Esophagus muscularis mucosa (tissue), 4 donors: ENCODE results near the gene PICALM. TPM values are rescaled to one million over a fixed set of nuclear protein-coding genes. Genes with fewer than 3 reads are reported as not detected.

Experiments used
- DNase-seq: peaks from one replicate; pipeline ENCODE4 v3.0.0-alpha.2; 2017; ENCODE audit errors: extremely low spot score
- H3K27ac ChIP-seq, 4 donors: fragments of 200-600 bp; sonication (generic); replicated peaks in 1 of 4; 1 replicate in 3 of 4; 2 replicates in 1 of 4; pipeline ENCODE4 v1.5.1; 2016 to 2019; ENCODE audit warnings: mild to moderate bottlenecking in 1 of 4
- H3K27me3 ChIP-seq, 4 donors: fragments of 200-600 bp; sonication (generic); one replicate each; pipeline versions ENCODE4 v1.5.1 to v1.6.0; 2016 to 2019
- H3K36me3 ChIP-seq, 4 donors: fragments of 200-600 bp; sonication (generic); one replicate each; pipeline ENCODE4 v1.5.1; 2016 to 2019
- H3K4me1 ChIP-seq, 4 donors: fragments of 200-600 bp; sonication (generic); one replicate each; pipeline ENCODE4 v1.5.1; 2016 to 2019
- H3K4me3 ChIP-seq, 4 donors: fragments of 200-600 bp; sonication (generic); 1 replicate in 2 of 4; 2 replicates in 2 of 4; pipeline ENCODE4 v1.5.1; 2016 to 2019; ENCODE audit warnings: mild to moderate bottlenecking in 4 of 4, moderate library complexity in 1 of 4
- H3K9me3 ChIP-seq, 4 donors: fragments of 200-600 bp; sonication (generic); 1 replicate in 3 of 4; 2 replicates in 1 of 4; pipeline ENCODE4 v1.5.1; 2016 to 2019
- EP300 ChIP-seq: sonication (generic); formaldehyde crosslinking; IDR thresholded peaks from one replicate; pipeline ENCODE4 v1.6.1; 2017; ENCODE audit warnings: antibody characterized with exemption
- POLR2A ChIP-seq: fragments of 450-650 bp; IDR thresholded peaks from one replicate; pipeline ENCODE4 v1.6.1; 2017; ENCODE audit warnings: antibody characterized with exemption, moderate library complexity, mild to moderate bottlenecking, low read depth
- POLR2AphosphoS5 ChIP-seq, 2 donors: sonication (generic); formaldehyde crosslinking; IDR thresholded peaks; one replicate each; pipeline ENCODE4 v1.6.1; 2017; ENCODE audit warnings: antibody characterized with exemption in 2 of 2
- WGBS: methylation state at CpG from one replicate; pipeline ENCODE4 v1.1.5; 2018; 5-methylcytosine and 5-hydroxymethylcytosine counted together
- intact Hi-C: fragments of 100-400 bp; cut with DNase I; formaldehyde crosslinking; loops from one replicate; pipeline ENCODE4 v1.15.1; 2023
- total RNA-seq, 4 donors: library from RNA; depleted of rRNA; stranded (reverse); fragments of >200 nt; gene quantifications; one replicate each; pipeline versions ENCODE4 v1.1.0 to v1.2.1, GENCODE V29; 2016
- TF ChIP-seq, protein P1 (sequence below), 3 experiments: fragments of 200-600 bp in 2 of 3; fragments of 450-650 bp in 1 of 3; sonication (generic) in 2 of 3; IDR thresholded peaks; one replicate each; pipeline ENCODE4 v1.5.1; 2017 to 2019; ENCODE audit warnings: antibody characterized with exemption in 3 of 3, mild to moderate bottlenecking in 2 of 3, moderate library complexity in 1 of 3

Gene PICALM
- total RNA-seq, 4 donors from 2014 or later, result 228 to 281 (median 266) TPM

- peaks cover 22 to 90% (median 55%) of the 10 kb centered on the region in 4 donors for H3K36me3 ChIP-seq
- no peak for TF ChIP-seq POLR2AphosphoS5 (IDR thresholded peaks at IDR 0.05)
- TF ChIP-seq, protein P1, sequence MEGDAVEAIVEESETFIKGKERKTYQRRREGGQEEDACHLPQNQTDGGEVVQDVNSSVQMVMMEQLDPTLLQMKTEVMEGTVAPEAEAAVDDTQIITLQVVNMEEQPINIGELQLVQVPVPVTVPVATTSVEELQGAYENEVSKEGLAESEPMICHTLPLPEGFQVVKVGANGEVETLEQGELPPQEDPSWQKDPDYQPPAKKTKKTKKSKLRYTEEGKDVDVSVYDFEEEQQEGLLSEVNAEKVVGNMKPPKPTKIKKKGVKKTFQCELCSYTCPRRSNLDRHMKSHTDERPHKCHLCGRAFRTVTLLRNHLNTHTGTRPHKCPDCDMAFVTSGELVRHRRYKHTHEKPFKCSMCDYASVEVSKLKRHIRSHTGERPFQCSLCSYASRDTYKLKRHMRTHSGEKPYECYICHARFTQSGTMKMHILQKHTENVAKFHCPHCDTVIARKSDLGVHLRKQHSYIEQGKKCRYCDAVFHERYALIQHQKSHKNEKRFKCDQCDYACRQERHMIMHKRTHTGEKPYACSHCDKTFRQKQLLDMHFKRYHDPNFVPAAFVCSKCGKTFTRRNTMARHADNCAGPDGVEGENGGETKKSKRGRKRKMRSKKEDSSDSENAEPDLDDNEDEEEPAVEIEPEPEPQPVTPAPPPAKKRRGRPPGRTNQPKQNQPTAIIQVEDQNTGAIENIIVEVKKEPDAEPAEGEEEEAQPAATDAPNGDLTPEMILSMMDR (IDR thresholded peaks at IDR 0.05), result no peak
- TF ChIP-seq EP300, result no peak
- TF ChIP-seq POLR2A, result no peak
- 69% methylated on average over 5 of the region's 5 CpGs for WGBS
- H3K4me3 ChIP-seq, result no peak overlapping the region
- intact Hi-C loops, result no loop called here
- H3K27me3 ChIP-seq, result no peaks in the 10 kb centered on the region
- H3K9me3 ChIP-seq, result no peaks in the 10 kb centered on the region
- H3K4me1 ChIP-seq, result peaks cover 0 to 26% (median 13%) of the 10 kb centered on the region in 4 donors
- no peak overlapping the region for H3K27ac ChIP-seq
- DNase-seq, result no peak
Measured at GRCh38 chr11:85961930-85962363, 106.9 kb downstream of the PICALM start.

GRCh38 chr11:85961130-85961529, 107.8 kb downstream of the PICALM start:
- DNase-seq, result no peak
- Histone ChIP-seq H3K9me3 (no peaks in the 10 kb centered on the region), H3K4me3 (no peak overlapping the region), H3K4me1 (peaks cover 3 to 32% (median 17%) of the 10 kb centered on the region in 4 donors), H3K27me3 (no peaks in the 10 kb centered on the region), H3K36me3 (peaks cover 16 to 90% (median 55%) of the 10 kb centered on the region in 4 donors), H3K27ac (no peak overlapping the region)
- TF ChIP-seq POLR2A (no peak), EP300 (no peak), POLR2AphosphoS5 (IDR thresholded peaks at IDR 0.05) (no peak)
- TF ChIP-seq, protein P1 (IDR thresholded peaks at IDR 0.05), result no peak
- WGBS, result 53% methylated on average over 6 of the region's 6 CpGs
- intact Hi-C loops, result no loop called here

DNA sequence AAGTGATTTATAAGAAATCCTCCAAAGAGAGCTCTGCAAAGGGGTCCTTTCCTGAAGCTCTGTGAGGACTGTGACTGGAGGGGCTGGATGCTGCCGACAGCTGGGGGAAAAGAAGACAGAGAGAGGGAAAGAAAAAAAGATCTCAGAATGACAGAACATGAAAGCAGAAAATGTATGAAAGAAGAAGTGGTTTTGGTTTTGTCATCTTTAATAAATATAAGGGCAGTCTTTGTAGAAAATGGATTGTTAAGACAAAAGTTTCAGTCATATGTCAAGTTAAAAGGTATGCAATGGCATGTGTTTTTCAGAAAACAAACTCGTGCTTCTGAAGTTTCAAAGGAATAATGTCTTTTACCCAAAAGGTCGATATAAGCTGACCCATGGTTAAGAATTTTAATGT, 108.2 kb downstream of the PICALM start:
- no peaks in the 10 kb centered on the region for H3K9me3 ChIP-seq
- H3K27ac ChIP-seq, result no peak overlapping the region
- H3K36me3 ChIP-seq, result peaks cover 16 to 90% (median 53%) of the 10 kb centered on the region in 4 donors
- WGBS, result 76% methylated on average over 3 of the region's 3 CpGs
- no peak overlapping the region for H3K4me3 ChIP-seq
- TF ChIP-seq, protein P1 (IDR thresholded peaks at IDR 0.05), result no peak
- TF ChIP-seq POLR2A (no peak), POLR2AphosphoS5 (IDR thresholded peaks at IDR 0.05) (no peak), EP300 (no peak)
- H3K27me3 ChIP-seq, result no peaks in the 10 kb centered on the region
- peaks cover 8 to 37% (median 22%) of the 10 kb centered on the region in 4 donors for H3K4me1 ChIP-seq
- no peak for DNase-seq
- intact Hi-C loops, result no loop called here

DNA sequence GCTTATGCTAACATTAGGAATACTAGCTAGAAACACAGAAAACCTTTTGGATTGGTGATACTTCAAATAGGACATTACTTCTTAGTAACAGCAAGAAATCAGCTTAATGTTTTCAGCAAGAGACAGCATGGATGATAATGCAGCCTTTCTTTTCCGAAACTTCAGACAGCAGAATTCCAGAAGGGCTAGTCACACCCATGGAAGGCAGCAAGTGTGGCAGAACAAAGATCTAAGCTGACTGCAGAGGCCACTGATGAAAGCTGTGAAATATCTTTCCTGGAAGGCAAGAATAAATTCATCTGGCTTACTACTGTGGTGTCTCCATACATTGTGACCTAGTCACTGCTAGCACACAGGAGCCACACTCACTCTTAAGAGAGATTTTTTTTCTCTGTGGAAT, 113.4 kb downstream of the PICALM start:
- H3K4me1 ChIP-seq, result peaks cover 22 to 36% (median 23%) of the 10 kb centered on the region in 4 donors
- no peaks in the 10 kb centered on the region for H3K27me3 ChIP-seq
- H3K9me3 ChIP-seq, result no peaks in the 10 kb centered on the region
- no peak for DNase-seq
- no peak overlapping the region for H3K4me3 ChIP-seq
- WGBS, result 13% methylated on average over 1 of the region's 1 CpG
- TF ChIP-seq EP300 (no peak), POLR2AphosphoS5 (IDR thresholded peaks at IDR 0.05) (peak in 1 of 2 donors; percentile 14), POLR2A (no peak)
- TF ChIP-seq, protein P1 (IDR thresholded peaks at IDR 0.05), result no peak
- intact Hi-C loops, result no loop called here
- H3K27ac ChIP-seq, result peak overlapping the region; percentile 36 to 75 (median 50)
- H3K36me3 ChIP-seq, result peaks cover 16 to 69% (median 42%) of the 10 kb centered on the region in 4 donors
